ENCODE results near the gene CACHD1. TPM values are rescaled to one million over a fixed set of nuclear protein-coding genes. Genes with fewer than 3 reads are reported as not detected.

The CACHD1 gene
- total RNA-seq, 1 experiment from 2014 or later = 29.9 TPM

DNA sequence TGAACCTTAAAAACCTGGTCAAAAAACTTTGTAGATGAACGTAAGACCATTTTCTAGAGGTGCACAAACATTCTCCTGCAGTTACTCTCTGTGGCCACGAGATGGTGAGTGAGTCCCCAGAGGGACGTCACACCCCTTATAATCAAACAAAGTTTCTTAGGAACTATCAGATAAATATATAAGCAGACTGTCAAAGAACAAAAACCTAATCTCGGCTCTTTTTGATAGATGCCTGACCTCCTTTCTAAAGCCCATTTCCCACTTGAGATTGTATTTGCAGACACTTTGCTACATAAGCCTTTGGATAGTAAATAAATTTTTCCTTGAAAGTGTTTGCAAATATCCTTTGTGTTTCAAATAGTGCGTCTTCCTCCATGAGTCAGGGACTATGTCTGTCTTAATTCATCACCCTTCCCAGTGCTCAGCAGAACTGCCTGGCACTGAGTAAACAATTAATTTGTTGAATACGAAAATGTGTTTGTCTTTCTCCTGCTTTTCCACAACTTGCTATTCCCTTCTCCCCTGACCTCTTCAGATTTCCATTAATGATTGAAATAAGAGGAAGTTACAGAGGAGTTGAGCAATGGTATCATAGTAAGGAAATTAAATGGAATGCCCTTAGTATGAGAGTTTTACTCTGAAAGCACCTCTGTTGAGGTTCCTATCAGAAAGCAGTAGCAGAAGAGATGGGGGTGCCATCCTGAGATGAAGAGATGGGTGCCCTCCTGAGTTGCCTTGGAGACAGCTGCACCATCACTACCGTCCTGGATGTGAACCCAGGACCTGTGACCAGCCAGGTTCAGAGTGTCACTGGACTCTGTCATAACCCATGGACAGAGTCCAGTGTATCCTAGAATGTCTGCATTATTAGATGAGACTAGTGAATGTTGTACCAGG is 217.1 kb downstream of the CACHD1 start:
- CTCF ChIA-PET = no interaction called here
- Histone ChIP-seq H3K4me1 (ENCODE audit: control insufficient read depth, insufficient read depth, low read length) (no peaks in the 10 kb centered on the region), H3K4me3 (ENCODE audit: low read depth in 2 of 2, low read length in 2 of 2) (no peak overlapping the region), H3K36me3 (ENCODE audit: control insufficient read depth, insufficient read depth, low read length) (peaks cover 8% of the 10 kb centered on the region; the same call in 1 of the 2 replicates), H3K9me3 (ENCODE audit: control insufficient read depth, insufficient read depth, low read depth, low read length) (no peaks in the 10 kb centered on the region), H3K27me3 (ENCODE audit: control insufficient read depth, insufficient read depth, low read length) (no peaks in the 10 kb centered on the region), H3K27ac (ENCODE audit: low read length) (no peak overlapping the region)
- in situ Hi-C loops (cut with HindIII; ENCODE audit: low pct_unique_long_range_greater_than_20kb, low sequenced_read_pairs) = no loop called here
- peak; percentile 30 for DNase-seq (ENCODE audit: low read depth, low spot score)
- POLR2A ChIA-PET = no interaction called here
- peak; percentile 81 for ATAC-seq
- no TSS peak for BruUV-seq (replicated peaks)
- TF ChIP-seq, protein P1, sequence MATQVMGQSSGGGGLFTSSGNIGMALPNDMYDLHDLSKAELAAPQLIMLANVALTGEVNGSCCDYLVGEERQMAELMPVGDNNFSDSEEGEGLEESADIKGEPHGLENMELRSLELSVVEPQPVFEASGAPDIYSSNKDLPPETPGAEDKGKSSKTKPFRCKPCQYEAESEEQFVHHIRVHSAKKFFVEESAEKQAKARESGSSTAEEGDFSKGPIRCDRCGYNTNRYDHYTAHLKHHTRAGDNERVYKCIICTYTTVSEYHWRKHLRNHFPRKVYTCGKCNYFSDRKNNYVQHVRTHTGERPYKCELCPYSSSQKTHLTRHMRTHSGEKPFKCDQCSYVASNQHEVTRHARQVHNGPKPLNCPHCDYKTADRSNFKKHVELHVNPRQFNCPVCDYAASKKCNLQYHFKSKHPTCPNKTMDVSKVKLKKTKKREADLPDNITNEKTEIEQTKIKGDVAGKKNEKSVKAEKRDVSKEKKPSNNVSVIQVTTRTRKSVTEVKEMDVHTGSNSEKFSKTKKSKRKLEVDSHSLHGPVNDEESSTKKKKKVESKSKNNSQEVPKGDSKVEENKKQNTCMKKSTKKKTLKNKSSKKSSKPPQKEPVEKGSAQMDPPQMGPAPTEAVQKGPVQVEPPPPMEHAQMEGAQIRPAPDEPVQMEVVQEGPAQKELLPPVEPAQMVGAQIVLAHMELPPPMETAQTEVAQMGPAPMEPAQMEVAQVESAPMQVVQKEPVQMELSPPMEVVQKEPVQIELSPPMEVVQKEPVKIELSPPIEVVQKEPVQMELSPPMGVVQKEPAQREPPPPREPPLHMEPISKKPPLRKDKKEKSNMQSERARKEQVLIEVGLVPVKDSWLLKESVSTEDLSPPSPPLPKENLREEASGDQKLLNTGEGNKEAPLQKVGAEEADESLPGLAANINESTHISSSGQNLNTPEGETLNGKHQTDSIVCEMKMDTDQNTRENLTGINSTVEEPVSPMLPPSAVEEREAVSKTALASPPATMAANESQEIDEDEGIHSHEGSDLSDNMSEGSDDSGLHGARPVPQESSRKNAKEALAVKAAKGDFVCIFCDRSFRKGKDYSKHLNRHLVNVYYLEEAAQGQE (IDR thresholded peaks at IDR 0.05; ENCODE audit: insufficient read depth in 1 of 2, low read depth in 2 of 2, low read length in 1 of 2) = no peak
- peak; percentile 79 for TF ChIP-seq CTCF (IDR thresholded peaks at IDR 0.05)
- intact Hi-C loops (cut with micrococcal nuclease; ENCODE audit: unreplicated experiment) = loop anchor here (2.0 to 5.0 kb wide), 2 partner anchors 138 to 420 kb away; no protein-coding TSS in a partner anchor

DNA sequence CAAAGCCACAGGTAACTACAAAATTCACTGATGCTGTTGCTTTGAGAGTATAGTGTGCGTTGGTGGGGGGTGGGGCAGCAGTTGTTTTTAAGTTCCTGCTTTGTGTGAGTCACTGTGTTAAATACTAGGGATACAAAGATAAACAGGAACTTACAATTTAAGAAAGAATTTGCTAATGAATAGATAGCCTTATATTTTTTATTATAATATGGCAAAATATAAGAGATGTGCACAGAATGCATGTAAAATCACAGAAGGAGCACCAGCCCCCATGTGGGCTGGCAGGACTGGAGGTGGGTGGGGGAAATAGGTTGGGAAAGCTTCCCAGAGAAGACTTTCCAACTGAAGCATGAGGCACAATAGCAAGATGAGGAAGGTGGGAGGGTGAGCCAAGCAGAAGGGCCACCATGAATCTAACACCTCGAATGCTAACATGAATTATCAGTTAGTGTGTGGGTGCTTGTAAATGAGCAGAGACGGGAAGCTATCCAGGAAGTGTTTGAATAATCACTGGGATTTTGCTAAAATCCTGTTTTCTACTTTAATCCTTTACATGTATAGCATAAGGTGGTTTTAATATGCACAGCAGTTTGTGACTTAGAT is 217.9 kb downstream of the CACHD1 start:
- no peaks in the 10 kb centered on the region for H3K27me3 ChIP-seq (ENCODE audit: control insufficient read depth, insufficient read depth, low read length)
- BruUV-seq (replicated peaks) = no TSS peak
- H3K9me3 ChIP-seq (ENCODE audit: control insufficient read depth, insufficient read depth, low read depth, low read length) = no peaks in the 10 kb centered on the region
- POLR2A ChIA-PET = interaction anchor here (0.6 kb wide), 1 partner anchor 60 kb away, joined by 5 read pairs; no protein-coding TSS in a partner anchor
- in situ Hi-C loops (cut with HindIII; ENCODE audit: low pct_unique_long_range_greater_than_20kb, low sequenced_read_pairs) = no loop called here
- DNase-seq (ENCODE audit: low read depth, low spot score) (no peak), ATAC-seq (no peak)
- no peak overlapping the region for H3K27ac ChIP-seq (ENCODE audit: low read length)
- intact Hi-C loops (cut with micrococcal nuclease; ENCODE audit: unreplicated experiment) = loop anchor here (2.0 to 5.0 kb wide), 2 partner anchors 137 to 421 kb away; no protein-coding TSS in a partner anchor
- H3K36me3 ChIP-seq (ENCODE audit: control insufficient read depth, insufficient read depth, low read length) = peaks cover 10% of the 10 kb centered on the region; the same call in 1 of the 2 replicates
- CTCF ChIA-PET = no interaction called here
- no peaks in the 10 kb centered on the region for H3K4me1 ChIP-seq (ENCODE audit: control insufficient read depth, insufficient read depth, low read length)
- TF ChIP-seq CTCF (IDR thresholded peaks at IDR 0.05) (no peak), TCF7L2 (IDR thresholded peaks at IDR 0.05; ENCODE audit: low read depth, low read length) (no peak), POLR2AphosphoS5 (IDR thresholded peaks at IDR 0.05; ENCODE audit: low read depth, low read length) (no peak), SIN3A (IDR thresholded peaks at IDR 0.05; ENCODE audit: borderline replicate concordance, insufficient read depth, low read depth, low read length) (no peak)
- TF ChIP-seq, protein P1 (IDR thresholded peaks at IDR 0.05; ENCODE audit: insufficient read depth in 1 of 2, low read depth in 2 of 2, low read length in 1 of 2) = no peak
- H3K4me3 ChIP-seq (ENCODE audit: low read depth in 2 of 2, low read length in 2 of 2) = no peak overlapping the region
